NB4 (cell line): ENCODE results near the gene GNPTAB.

Experiments
- MYC ChIP-seq: IDR thresholded peaks from 2 replicates; pipeline ENCODE4 v1.6.1; 2011; ENCODE audit warnings: low read depth, low read length
- POLR2A ChIP-seq: IDR thresholded peaks from 2 replicates; pipeline ENCODE4 v1.6.1; 2011; ENCODE audit warnings: mild to moderate bottlenecking; ENCODE audit not compliant: insufficient read length; ENCODE audit errors: extremely low read depth
- TF ChIP-seq, protein P1 (sequence below): IDR thresholded peaks from one replicate; pipeline ENCODE4 v1.5.1; 2012; ENCODE audit warnings: low read depth, low read length
- TF ChIP-seq, protein P2 (sequence below): IDR thresholded peaks from 2 replicates; pipeline ENCODE4 v1.6.1; 2011; ENCODE audit warnings: low read depth, low read length

DNA sequence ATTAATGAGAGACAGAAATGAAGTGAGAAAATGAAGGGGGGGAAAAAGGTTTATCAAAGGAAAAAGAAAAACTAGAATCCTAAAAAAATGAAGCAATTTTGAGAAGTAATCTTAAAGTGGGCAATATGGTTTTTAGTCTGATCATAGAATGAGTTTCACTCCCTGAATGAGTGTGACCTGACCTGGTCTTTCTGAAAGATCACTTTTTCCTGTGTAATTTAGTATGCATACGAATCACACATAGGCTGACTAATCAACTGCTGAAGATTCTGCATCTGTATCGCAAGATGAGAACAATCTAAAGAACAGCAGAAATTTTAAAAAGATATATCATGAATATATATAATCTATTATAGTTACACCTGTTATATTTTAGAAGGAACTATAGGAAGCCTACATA is 11.3 kb downstream of the GNPTAB start:
- TF ChIP-seq, protein P1, sequence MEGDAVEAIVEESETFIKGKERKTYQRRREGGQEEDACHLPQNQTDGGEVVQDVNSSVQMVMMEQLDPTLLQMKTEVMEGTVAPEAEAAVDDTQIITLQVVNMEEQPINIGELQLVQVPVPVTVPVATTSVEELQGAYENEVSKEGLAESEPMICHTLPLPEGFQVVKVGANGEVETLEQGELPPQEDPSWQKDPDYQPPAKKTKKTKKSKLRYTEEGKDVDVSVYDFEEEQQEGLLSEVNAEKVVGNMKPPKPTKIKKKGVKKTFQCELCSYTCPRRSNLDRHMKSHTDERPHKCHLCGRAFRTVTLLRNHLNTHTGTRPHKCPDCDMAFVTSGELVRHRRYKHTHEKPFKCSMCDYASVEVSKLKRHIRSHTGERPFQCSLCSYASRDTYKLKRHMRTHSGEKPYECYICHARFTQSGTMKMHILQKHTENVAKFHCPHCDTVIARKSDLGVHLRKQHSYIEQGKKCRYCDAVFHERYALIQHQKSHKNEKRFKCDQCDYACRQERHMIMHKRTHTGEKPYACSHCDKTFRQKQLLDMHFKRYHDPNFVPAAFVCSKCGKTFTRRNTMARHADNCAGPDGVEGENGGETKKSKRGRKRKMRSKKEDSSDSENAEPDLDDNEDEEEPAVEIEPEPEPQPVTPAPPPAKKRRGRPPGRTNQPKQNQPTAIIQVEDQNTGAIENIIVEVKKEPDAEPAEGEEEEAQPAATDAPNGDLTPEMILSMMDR: no peak
- TF ChIP-seq POLR2A (no peak), MYC (no peak)
- TF ChIP-seq, protein P2, sequence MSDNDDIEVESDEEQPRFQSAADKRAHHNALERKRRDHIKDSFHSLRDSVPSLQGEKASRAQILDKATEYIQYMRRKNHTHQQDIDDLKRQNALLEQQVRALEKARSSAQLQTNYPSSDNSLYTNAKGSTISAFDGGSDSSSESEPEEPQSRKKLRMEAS: no peak
